ENCODE data around the gene ALG1L2. TPM values are rescaled to one million over a fixed set of nuclear protein-coding genes. Genes with fewer than 3 reads are reported as not detected.
"Not testable (repeated sequence)": the region's sequence is repeated elsewhere in the genome, so short reads cannot be mapped to it uniquely, and the experiment has no call there.

ALG1L2 gene
- polyA plus RNA-seq, 2 of the 4 experiments (the other 2 are of a cell fraction), result not detected

- CTCF ChIA-PET, result interaction anchor here (1.4 to 12.2 kb wide), 2 partner anchors 14 to 150 kb away, joined by 4 to 69 read pairs; no protein-coding TSS in a partner anchor
Measured at GRCh38 chr3:130091958-130092357, 10.3 kb downstream of the ALG1L2 start.

GRCh38 chr3:130093741-130094391 is 12.2 kb downstream of the ALG1L2 start:
- ATAC-seq (no peak), DNase-seq (ENCODE audit: low read depth in 1 of 2, low spot score in 1 of 2) (no peak), FAIRE-seq (no peak)
- Histone ChIP-seq H3K9me3 (no peaks in the 10 kb centered on the region), H3K4me1 (no peaks in the 10 kb centered on the region), H3K4me2 (no peak overlapping the region), H3K27ac (no peak overlapping the region), H3K4me3 (no peak overlapping the region)
- ChIA-PET CTCF (interaction anchor here (1.7 to 12.2 kb wide), 2 partner anchors 12 to 152 kb away, joined by 5 to 69 read pairs; no protein-coding TSS in a partner anchor), POLR2A (no interaction called here)
- no peak for TF ChIP-seq MAFK (IDR thresholded peaks at IDR 0.05; ENCODE audit: partially characterized antibody)
- TF ChIP-seq REST (IDR thresholded peaks at IDR 0.05), result no peak
- TF ChIP-seq RARB (CRISPR knock-in tag; IDR thresholded peaks at IDR 0.05), result no peak
- WGBS (ENCODE audit: missing lambda C conversion rate), result 91% methylated on average over 11 of the region's 16 CpGs

More at GRCh38 chr3:130091958-130092357, 10.3 kb downstream of the ALG1L2 start:
- H3K9me3 ChIP-seq, result no peaks in the 10 kb centered on the region
- DNase-seq (ENCODE audit: low read depth in 1 of 2, low spot score in 1 of 2) (no peak), ATAC-seq (0 out of 6 replicates have a peak, but pooled peaks of 1 of the 2 experiments have one; percentile 13), FAIRE-seq (no peak)
- no peak overlapping the region for H3K4me3 ChIP-seq
- no peaks in the 10 kb centered on the region for H3K4me1 ChIP-seq
- 61% methylated on average over 4 of the region's 14 CpGs for WGBS (ENCODE audit: missing lambda C conversion rate)
- POLR2A ChIA-PET, result no interaction called here
- no peak overlapping the region for H3K4me2 ChIP-seq
- no peak overlapping the region for H3K27ac ChIP-seq
- no peak for TF ChIP-seq KDM5A (IDR thresholded peaks at IDR 0.05)

GRCh38 chr3:130094491-130094941 is 12.9 kb downstream of the ALG1L2 start:
- DNase-seq (ENCODE audit: low read depth in 1 of 2, low spot score in 1 of 2); ATAC-seq; POLR2A ChIA-PET; H3K27ac ChIP-seq; H3K4me2 ChIP-seq; H3K4me1 ChIP-seq; FAIRE-seq; H3K4me3 ChIP-seq; H3K9me3 ChIP-seq: not testable (repeated sequence)
- 74% methylated on average over 4 of the region's 11 CpGs for WGBS (ENCODE audit: missing lambda C conversion rate)
- CTCF ChIA-PET, result interaction anchor here (1.0 to 12.2 kb wide), 3 partner anchors 11 to 467 kb away, joined by 4 to 69 read pairs (median 5); no protein-coding TSS in a partner anchor

- CTCF ChIA-PET, result interaction anchor here (12.2 kb wide), 1 partner anchor 154 kb away, joined by 69 read pairs; no protein-coding TSS in a partner anchor
- ATAC-seq; H3K4me2 ChIP-seq; H3K9me3 ChIP-seq; H3K27ac ChIP-seq; DNase-seq (ENCODE audit: low read depth in 1 of 2, low spot score in 1 of 2); POLR2A ChIA-PET; H3K4me1 ChIP-seq; H3K4me3 ChIP-seq; FAIRE-seq: not testable (repeated sequence)
- 34% methylated on average over 5 of the region's 11 CpGs for WGBS (ENCODE audit: missing lambda C conversion rate)
Measured at GRCh38 chr3:130095858-130096257, 14.2 kb downstream of the ALG1L2 start.

- H3K4me1 ChIP-seq; ATAC-seq; POLR2A ChIA-PET; H3K9me3 ChIP-seq; DNase-seq (ENCODE audit: low read depth in 1 of 2, low spot score in 1 of 2); H3K4me2 ChIP-seq; H3K27ac ChIP-seq; H3K4me3 ChIP-seq; FAIRE-seq: not testable (repeated sequence)
- CTCF ChIA-PET, result interaction anchor here (0.7 to 12.2 kb wide), 5 partner anchors 8 to 155 kb away, joined by 3 to 69 read pairs (median 4); no protein-coding TSS in a partner anchor
- WGBS (ENCODE audit: missing lambda C conversion rate), result 82% methylated on average over 8 of the region's 8 CpGs
Measured at GRCh38 chr3:130097096-130097495, 15.5 kb downstream of the ALG1L2 start.
